NCI-H128 (cell line): ENCODE results near the gene SLITRK1.

ENCODE experiments used
- DNase-seq: peaks from one replicate; lab custom pipeline; 2025; ENCODE audit not compliant: unreplicated experiment; lab: John Stamatoyannopoulos, UW

SLITRK1 gene

GRCh38 chr13:83876546-83876945, 5.7 kb downstream of the SLITRK1 start:
- DNase-seq: no peak

GRCh38 chr13:83867708-83868107, 14.6 kb downstream of the SLITRK1 start:
- DNase-seq: no peak

- no peak for DNase-seq
These were observed 16.8 kb downstream of the SLITRK1 start for GRCh38 chr13:83865161-83866137.

- DNase-seq: no peak
These were observed 28.5 kb downstream of the SLITRK1 start for GRCh38 chr13:83853771-83854170.

- no peak for DNase-seq
These were observed 37.2 kb downstream of the SLITRK1 start for GRCh38 chr13:83845106-83845505.

- no peak for DNase-seq
These were observed 43.1 kb downstream of the SLITRK1 start for GRCh38 chr13:83839146-83839545.

- DNase-seq: no peak
These were observed 50.5 kb downstream of the SLITRK1 start for GRCh38 chr13:83831796-83832195.

- no peak for DNase-seq
These were observed 52.5 kb downstream of the SLITRK1 start for GRCh38 chr13:83829810-83830209.

GRCh38 chr13:83827338-83827737, 54.9 kb downstream of the SLITRK1 start:
- DNase-seq: no peak
